SW480 (cell line): Measurements from ENCODE around the gene BSDC1.
A peak's percentile ranks its signal among the peaks of the same experiment; 100 is the strongest.

Experiments used
- DNase-seq: peaks from one replicate; pipeline ENCODE4 v3.0.0-alpha.2; 2016; ENCODE audit warnings: low spot score

The BSDC1 gene

GRCh38 chr1:32394890-32395432, 720 bp upstream of the BSDC1 start:
- DNase-seq = no peak

GRCh38 chr1:32393832-32394140, 455 bp downstream of the BSDC1 start:
- peak; percentile 20 for DNase-seq

- no peak for DNase-seq
Observed at GRCh38 chr1:32393136-32393535, 1.1 kb downstream of the BSDC1 start.

- no peak for DNase-seq
Observed at GRCh38 chr1:32392325-32392724, 1.9 kb downstream of the BSDC1 start.

GRCh38 chr1:32390904-32391870, 3.1 kb downstream of the BSDC1 start:
- DNase-seq = no peak

GRCh38 chr1:32388641-32389040, 5.6 kb downstream of the BSDC1 start:
- no peak for DNase-seq

- no peak for DNase-seq
Observed at GRCh38 chr1:32386676-32387392, 7.4 kb downstream of the BSDC1 start.

GRCh38 chr1:32380057-32380456, 14.2 kb downstream of the BSDC1 start:
- no peak for DNase-seq

GRCh38 chr1:32377541-32378220, 16.6 kb downstream of the BSDC1 start:
- DNase-seq = no peak

- no peak for DNase-seq
Observed at GRCh38 chr1:32376199-32376598, 18.0 kb downstream of the BSDC1 start.

GRCh38 chr1:32373996-32374592, 20.1 kb downstream of the BSDC1 start:
- no peak for DNase-seq

GRCh38 chr1:32372149-32372756, 22.0 kb downstream of the BSDC1 start:
- no peak for DNase-seq

- DNase-seq = no peak
Observed at GRCh38 chr1:32367912-32368635, 26.2 kb downstream of the BSDC1 start.

- DNase-seq = no peak
Observed at GRCh38 chr1:32365445-32365844, 28.8 kb downstream of the BSDC1 start.

GRCh38 chr1:32364836-32365235, 29.4 kb downstream of the BSDC1 start:
- DNase-seq = no peak

GRCh38 chr1:32363713-32364112, 30.5 kb downstream of the BSDC1 start:
- no peak for DNase-seq

- no peak for DNase-seq
Observed at GRCh38 chr1:32362474-32363313, 31.5 kb downstream of the BSDC1 start, which contains the start of the genes FAM229A and TSSK3. FAM229A (minus strand) TSS chr1:32362485; CDS start chr1:32362091, 394 bp downstream. TSSK3 (plus strand) TSS chr1:32362539; CDS start chr1:32362702, 163 bp downstream.

GRCh38 chr1:32361674-32362473, 32.4 kb downstream of the BSDC1 start:
- peak; percentile 33 for DNase-seq

GRCh38 chr1:32361308-32361673, 33.0 kb downstream of the BSDC1 start:
- no peak for DNase-seq
